DMS114 treated with DMSO at 0.1 percent for 48 hours (cell line): Measurements from ENCODE around the gene NPL.
A peak's percentile ranks its signal among the peaks of the same experiment; 100 is the strongest.

ENCODE experiments used
- DNase-seq: peaks from one replicate; lab custom pipeline; 2025; ENCODE audit not compliant: unreplicated experiment; lab: John Stamatoyannopoulos, UW

Gene NPL

GRCh38 chr1:182811975-182812722 is 22.6 kb downstream of the NPL start:
- DNase-seq, result no peak

- no peak for DNase-seq
These were observed 27.3 kb downstream of the NPL start for GRCh38 chr1:182816863-182817262.

GRCh38 chr1:182817802-182818201 is 28.2 kb downstream of the NPL start:
- DNase-seq, result no peak

GRCh38 chr1:182823220-182823619 is 33.6 kb downstream of the NPL start:
- no peak for DNase-seq

GRCh38 chr1:182826892-182827291 is 37.3 kb downstream of the NPL start:
- no peak for DNase-seq

GRCh38 chr1:182829285-182829932 is 39.8 kb downstream of the NPL start:
- no peak for DNase-seq

GRCh38 chr1:182833271-182833670 is 43.7 kb downstream of the NPL start:
- no peak for DNase-seq

- DNase-seq, result no peak
These were observed 44.8 kb downstream of the NPL start for GRCh38 chr1:182834326-182834725.

- no peak for DNase-seq
These were observed 46.2 kb downstream of the NPL start for GRCh38 chr1:182835806-182836205.

GRCh38 chr1:182839209-182840066 is 49.9 kb downstream of the NPL start, which contains the start of gene DHX9:
Gene DHX9 (plus strand): TSS chr1:182839347. CDS start chr1:182842567, 3,220 bp downstream.
- DNase-seq, result peak; percentile 60

GRCh38 chr1:182841368-182841988 is 51.9 kb downstream of the NPL start:
- peak; percentile 59 for DNase-seq

- no peak for DNase-seq
These were observed 52.7 kb downstream of the NPL start for GRCh38 chr1:182842265-182842664.

- no peak for DNase-seq
These were observed 55.8 kb downstream of the NPL start for GRCh38 chr1:182845379-182845778.

GRCh38 chr1:182845894-182846293 is 56.3 kb downstream of the NPL start:
- DNase-seq, result no peak

GRCh38 chr1:182847105-182847504 is 57.5 kb downstream of the NPL start:
- no peak for DNase-seq

GRCh38 chr1:182848736-182849135 is 59.2 kb downstream of the NPL start:
- no peak for DNase-seq

- no peak for DNase-seq
These were observed 60.7 kb downstream of the NPL start for GRCh38 chr1:182850319-182850718.

- DNase-seq, result no peak
These were observed 62.3 kb downstream of the NPL start for GRCh38 chr1:182851825-182852224.

GRCh38 chr1:182855911-182856310 is 66.3 kb downstream of the NPL start:
- no peak for DNase-seq

- DNase-seq, result no peak
These were observed 67.6 kb downstream of the NPL start for GRCh38 chr1:182857212-182857611.

GRCh38 chr1:182860658-182861057 is 71.1 kb downstream of the NPL start:
- no peak for DNase-seq
